H1 (cell line): ENCODE results near the gene ZNF254. TPM values are rescaled to one million over a fixed set of nuclear protein-coding genes. Genes with fewer than 3 reads are reported as not detected.

Source experiments
- CTCF ChIA-PET: fragments of 300-600 bp; sonication (Branson Sonifier 250); formaldehyde crosslinking; loops from one replicate; lab custom pipeline; 2021; ENCODE audit not compliant: partially characterized antibody; lab: Charles Lee
- POLR2A ChIA-PET: fragments of 300-600 bp; sonication (Branson Sonifier 250); formaldehyde crosslinking; loops from one replicate; lab custom pipeline; 2021; ENCODE audit warnings: inconsistent platforms; ENCODE audit not compliant: partially characterized antibody; lab: Charles Lee
- DNase-seq, 2 experiments: peaks; one replicate each; pipeline versions ENCODE4 v3.0.0 to v3.0.0-alpha.2; 2010 to 2022; ENCODE audit warnings: low spot score in 2 of 2, low read depth in 1 of 2, mixed read lengths in 1 of 2
- FAIRE-seq: peaks from 2 replicates; lab custom pipeline; 2011; peaks lifted over from hg19 to GRCh38; lab: Jason Lieb, UNC
- H2AFZ ChIP-seq: 2 replicates; pipeline ENCODE4 v1.8.1; 2012; ENCODE audit warnings: low read length, inconsistent platforms
- H2AK5ac ChIP-seq: 2 replicates; pipeline ENCODE4 v1.6.1; 2013; ENCODE audit warnings: low read depth, low read length
- H2BK120ac ChIP-seq: replicated peaks from 2 replicates; pipeline ENCODE3; 2013; ENCODE audit warnings: low read depth, low read length, inconsistent platforms
- H2BK12ac ChIP-seq: 2 replicates; pipeline ENCODE4 v1.6.1; 2013; ENCODE audit warnings: low read depth, low read length
- H2BK15ac ChIP-seq: 2 replicates; pipeline ENCODE4 v1.6.1; 2013; ENCODE audit warnings: low read length
- H2BK20ac ChIP-seq: 2 replicates; pipeline ENCODE4 v1.6.1; 2013; ENCODE audit warnings: low read length
- H2BK5ac ChIP-seq: 2 replicates; pipeline ENCODE4 v1.6.1; 2013; ENCODE audit warnings: low read depth, low read length
- H3K14ac ChIP-seq: 2 replicates; pipeline ENCODE4 v1.6.1; 2013; ENCODE audit warnings: inconsistent platforms; ENCODE audit not compliant: insufficient read length
- H3K18ac ChIP-seq: 2 replicates; pipeline ENCODE4 v1.6.1; 2013; ENCODE audit warnings: low read length; ENCODE audit errors: extremely low read depth
- H3K23ac ChIP-seq: 2 replicates; pipeline ENCODE4 v1.6.1; 2013; ENCODE audit warnings: inconsistent platforms; ENCODE audit not compliant: insufficient read length
- H3K23me2 ChIP-seq: 2 replicates; pipeline ENCODE4 v1.6.1; 2013; ENCODE audit warnings: low read depth, low read length
- H3K27ac ChIP-seq: 2 replicates; pipeline ENCODE4 v1.6.1; 2011; ENCODE audit warnings: low read depth, low read length, inconsistent platforms
- H3K27me3 ChIP-seq, 4 experiments: replicated peaks in 1 of 4; 1 replicate in 1 of 4; 2 replicates in 3 of 4; pipeline versions ENCODE4 v1.6.1 to v1.8.1; 2011 to 2013; ENCODE audit warnings: low read length in 3 of 4, mild to moderate bottlenecking in 3 of 4, inconsistent platforms in 2 of 4, mixed read lengths in 2 of 4, moderate library complexity in 1 of 4; ENCODE audit not compliant: control insufficient read depth in 3 of 4, insufficient read depth in 3 of 4; ENCODE audit errors: extremely low read depth in 1 of 4
- H3K36me3 ChIP-seq, 4 experiments: 2 replicates each; pipeline versions ENCODE4 v1.6.1 to v1.8.1; 2011 to 2013; ENCODE audit warnings: mild to moderate bottlenecking in 4 of 4, low read length in 3 of 4, moderate library complexity in 2 of 4, control low read depth in 1 of 4, inconsistent platforms in 1 of 4; ENCODE audit not compliant: insufficient read depth in 4 of 4, control insufficient read depth in 2 of 4
- H3K4ac ChIP-seq: replicated peaks from 2 replicates; pipeline ENCODE3; 2013; ENCODE audit warnings: low read length, low read depth, mixed read lengths, inconsistent platforms; ENCODE audit not compliant: insufficient read length
- H3K4me1 ChIP-seq, 4 experiments: replicated peaks in 1 of 4; 1 replicate in 1 of 4; 2 replicates in 3 of 4; pipeline versions ENCODE4 v1.6.1 to v1.8.1; 2011 to 2013; ENCODE audit warnings: low read length in 3 of 4, inconsistent platforms in 2 of 4, mixed read lengths in 1 of 4; ENCODE audit not compliant: insufficient read depth in 4 of 4, control insufficient read depth in 3 of 4
- H3K4me2 ChIP-seq, 2 experiments: 2 replicates each; pipeline versions ENCODE4 v1.6.1 to v1.8.1; 2011 to 2013; ENCODE audit warnings: low read depth in 2 of 2, low read length in 2 of 2, control low read depth in 1 of 2, inconsistent platforms in 1 of 2, mild to moderate bottlenecking in 1 of 2; ENCODE audit not compliant: insufficient read depth in 1 of 2
- H3K4me3 ChIP-seq, 4 experiments: fragments of 200-600, 300-600 bp in 1 of 4; sonication (generic), shearing (Covaris generic), sonication (Bioruptor Twin) in 1 of 4; 2 replicates each; pipeline versions ENCODE4 v1.5.1 to v1.8.1; 2011 to 2016; ENCODE audit warnings: low read length in 4 of 4, low read depth in 3 of 4, control low read depth in 2 of 4, inconsistent platforms in 2 of 4, mild to moderate bottlenecking in 2 of 4, mixed read lengths in 1 of 4, moderate library complexity in 1 of 4; ENCODE audit not compliant: insufficient read depth in 2 of 4; ENCODE audit errors: extremely low read depth in 1 of 4
- H3K56ac ChIP-seq: replicated peaks from 2 replicates; pipeline ENCODE3; 2013; ENCODE audit warnings: low read depth, mild to moderate bottlenecking, mixed read lengths, low read length, inconsistent platforms; ENCODE audit not compliant: insufficient read length
- H3K79me1 ChIP-seq: 2 replicates; pipeline ENCODE4 v1.6.1; 2013; ENCODE audit warnings: low read depth, low read length, control low read depth
- H3K79me2 ChIP-seq, 2 experiments: 2 replicates each; pipeline versions ENCODE4 v1.6.1 to v1.8.1; 2012 to 2013; ENCODE audit warnings: low read length in 2 of 2, mild to moderate bottlenecking in 2 of 2, inconsistent platforms in 1 of 2; ENCODE audit not compliant: insufficient read depth in 2 of 2, control insufficient read depth in 1 of 2
- H3K9ac ChIP-seq, 4 experiments: replicated peaks in 1 of 4; 1 replicate in 1 of 4; 2 replicates in 3 of 4; pipeline versions ENCODE4 v1.6.1 to v1.8.1; 2011 to 2013; ENCODE audit warnings: low read depth in 3 of 4, low read length in 3 of 4, control low read depth in 2 of 4, mild to moderate bottlenecking in 2 of 4, moderate library complexity in 2 of 4, inconsistent platforms in 1 of 4; ENCODE audit errors: extremely low read depth in 1 of 4
- H3K9me3 ChIP-seq, 2 experiments: 2 replicates each; pipeline versions ENCODE4 v1.6.1 to v1.8.1; 2012 to 2013; ENCODE audit warnings: mild to moderate bottlenecking in 2 of 2, moderate library complexity in 2 of 2, control low read depth in 1 of 2, inconsistent platforms in 1 of 2, low read depth in 1 of 2, low read length in 1 of 2, mixed read lengths in 1 of 2; ENCODE audit not compliant: insufficient read depth in 2 of 2
- H4K20me1 ChIP-seq, 2 experiments: replicated peaks in 1 of 2; 2 replicates each; pipeline versions ENCODE3 to v1.8.1; 2011 to 2013; ENCODE audit warnings: inconsistent platforms in 2 of 2, low read length in 2 of 2, mild to moderate bottlenecking in 1 of 2; ENCODE audit not compliant: insufficient read depth in 2 of 2, control insufficient read depth in 1 of 2
- H4K5ac ChIP-seq: 2 replicates; pipeline ENCODE4 v1.6.1; 2013; ENCODE audit warnings: low read length, low read depth, mixed read lengths, inconsistent platforms; ENCODE audit not compliant: insufficient read length
- H4K8ac ChIP-seq: 2 replicates; pipeline ENCODE4 v1.8.0; 2013; ENCODE audit warnings: mild to moderate bottlenecking, moderate library complexity, low read length, inconsistent platforms; ENCODE audit not compliant: insufficient read depth; ENCODE audit errors: extremely low read depth
- H4K91ac ChIP-seq: replicated peaks from 2 replicates; pipeline ENCODE3; 2013; ENCODE audit warnings: low read length, mixed read lengths, inconsistent platforms; ENCODE audit not compliant: insufficient read length
- ASH2L ChIP-seq: fragments of 200-600, 300-600 bp; sonication (generic); IDR thresholded peaks from one replicate; pipeline ENCODE4 v1.7.1; 2017; ENCODE audit warnings: low read length
- BRCA1 ChIP-seq: IDR thresholded peaks from 2 replicates; pipeline ENCODE4 v1.6.1; 2012; ENCODE audit warnings: low read depth, low read length, improper control_type of control experiment
- CHD2 ChIP-seq: IDR thresholded peaks from 2 replicates; pipeline ENCODE4 v1.6.1; 2012; ENCODE audit warnings: low read length, improper control_type of control experiment
- E2F6 ChIP-seq: IDR thresholded peaks from 2 replicates; pipeline ENCODE4 v1.6.1; 2012; ENCODE audit warnings: inconsistent platforms
- KDM1A ChIP-seq: fragments of 200-600, 300-600 bp; sonication (generic); IDR thresholded peaks from 2 replicates; pipeline ENCODE4 v1.7.1; 2016; ENCODE audit warnings: mild to moderate bottlenecking, low read length, borderline replicate concordance
- KDM4A ChIP-seq: IDR thresholded peaks from one replicate; pipeline ENCODE4 v1.7.1; 2012; ENCODE audit warnings: low read depth, mild to moderate bottlenecking, moderate library complexity, low read length, inconsistent platforms; ENCODE audit not compliant: severe bottlenecking
- KDM5A ChIP-seq: fragments of 200-600 bp; IDR thresholded peaks from 2 replicates; pipeline ENCODE4 v1.7.1; 2012; ENCODE audit warnings: mild to moderate bottlenecking, low read length, inconsistent platforms, mixed read lengths
- NRF1 ChIP-seq: IDR thresholded peaks from 2 replicates; pipeline ENCODE4 v1.6.1; 2011; ENCODE audit warnings: mild to moderate bottlenecking, low read depth, low read length, improper control_type of control experiment
- POLR2A ChIP-seq, 2 experiments: IDR thresholded peaks; 1 replicate in 1 of 2; 2 replicates in 1 of 2; pipeline ENCODE4 v1.6.1; 2011; ENCODE audit warnings: low read depth in 2 of 2, low read length in 2 of 2, mild to moderate bottlenecking in 2 of 2; ENCODE audit errors: control extremely low read depth in 1 of 2
- RNF2 ChIP-seq: fragments of 200-900, 300-1000 bp; sonication (generic); IDR thresholded peaks from 2 replicates; pipeline ENCODE4 v1.7.1; 2016; ENCODE audit warnings: borderline replicate concordance, low read depth, mild to moderate bottlenecking, antibody characterized with exemption, low read length; ENCODE audit not compliant: poor library complexity, severe bottlenecking; ENCODE audit errors: missing control alignments
- SRF ChIP-seq: IDR thresholded peaks from 2 replicates; pipeline ENCODE4 v1.6.1; 2011; ENCODE audit warnings: mild to moderate bottlenecking, low read depth, low read length, moderate library complexity
- SUZ12 ChIP-seq: fragments of 200-600 bp; sonication (generic); IDR thresholded peaks from 2 replicates; pipeline ENCODE4 v1.6.1; 2012; ENCODE audit warnings: mild to moderate bottlenecking, inconsistent platforms, low read length, moderate library complexity, mixed read lengths
- TAF7 ChIP-seq: optimal IDR thresholded peaks from 2 replicates; pipeline ENCODE3; 2011; ENCODE audit warnings: low read depth, mild to moderate bottlenecking, inconsistent platforms, low read length, moderate library complexity, borderline replicate concordance
- whole genome bisulfite sequencing, 2 experiments: shearing (Covaris generic) in 1 of 2; methylation state at CpG; one replicate each; pipeline versions ENCODE4 v1.1.6 to v1.1.7; 2013 to 2015; ENCODE audit warnings: low lambda C conversion rate in 2 of 2, mixed read lengths in 2 of 2, inconsistent platforms in 1 of 2, low coverage in 1 of 2, missing lambda C conversion rate in 1 of 2; ENCODE audit not compliant: insufficient replicate concordance in 2 of 2, insufficient coverage in 1 of 2, insufficient read length in 1 of 2; ENCODE audit errors: extremely low coverage in 1 of 2, missing lambda C conversion rate in 1 of 2; 5-methylcytosine and 5-hydroxymethylcytosine counted together
- polyA plus RNA-seq, 7 experiments: library from polyadenylated mRNA; depleted of rRNA in 3 of 7; stranded (reverse) in 5 of 7; unstranded in 2 of 7; fragments of >200 nt in 5 of 7; fragments of 200-250 nt in 2 of 7; gene quantifications; 1 replicate in 5 of 7; 2 replicates in 1 of 7; 4 replicates in 1 of 7; pipeline versions ENCODE4 v1.2.1 to v1.2.3, GENCODE V29; 2011 to 2013; ENCODE audit warnings: missing spikeins in 2 of 7, mixed read lengths in 2 of 7
- total RNA-seq: library from RNA; stranded (reverse); fragmentation: NEBNext Ultra II Directional; extraction: Animal tissue kit (Norgen Biotek cat#: 25700); gene quantifications from 2 replicates; pipeline ENCODE4 v1.2.1, GENCODE V29; 2021

The ZNF254 gene
- total and polyA plus RNA-seq, 2 of the 8 experiments (the other 6 are each of a cell fraction or from before 2014, with no cell fraction given) = 4.4 to 22.0 TPM

- no peaks in the 10 kb centered on the region for H3K9me3 ChIP-seq
- H3K79me2 ChIP-seq = no peaks in the 10 kb centered on the region
- H2BK12ac ChIP-seq = no peak overlapping the region
- H2AFZ ChIP-seq = no peak overlapping the region
- no peak for FAIRE-seq
- H3K27ac ChIP-seq = no peak overlapping the region
- no peak overlapping the region for H3K4me2 ChIP-seq
- no peak overlapping the region for H3K4me3 ChIP-seq
- no peak overlapping the region for H2BK20ac ChIP-seq
- H3K9ac ChIP-seq = no peak overlapping the region
- no peaks in the 10 kb centered on the region for H3K23me2 ChIP-seq
- no peak overlapping the region for H3K4ac ChIP-seq
- H3K56ac ChIP-seq = no peak overlapping the region
- TF ChIP-seq SRF (no peak), ASH2L (no peak), E2F6 (no peak), POLR2A (IDR thresholded peaks at IDR 0.05; ENCODE audit: control extremely low read depth in 1 of 2, low read depth in 2 of 2, low read length in 2 of 2) (no peak), KDM5A (no peak), KDM4A (no peak), BRCA1 (no peak), SUZ12 (no peak), KDM1A (no peak), CHD2 (no peak), RNF2 (no peak), NRF1 (no peak), TAF7 (no peak)
- TF ChIP-seq, all 59 proteins: peak for 0
- no peak overlapping the region for H2BK5ac ChIP-seq
- DNase-seq = no peak
- CTCF ChIA-PET = no interaction called here
- peaks cover 0 to 62% (median 45%) of the 10 kb centered on the region in 4 experiments; a peak in 7 of 8 replicates for H3K36me3 ChIP-seq
- H2AK5ac ChIP-seq = no peak overlapping the region
- no peak overlapping the region for H3K14ac ChIP-seq
- H4K8ac ChIP-seq = no peak overlapping the region
- POLR2A ChIA-PET = interaction anchor here (1.0 to 1.5 kb wide), 2 partner anchors 12 to 26 kb away, joined by 5 to 7 read pairs; no protein-coding TSS in a partner anchor
- H3K79me1 ChIP-seq = 0 out of 2 replicates have a peak, but pooled peaks cover 2% of the 10 kb centered on the region
- no peak overlapping the region for H2BK120ac ChIP-seq
- H4K20me1 ChIP-seq = peaks cover 2 to 16% of the 10 kb centered on the region in 2 experiments
- 73% methylated on average over 2 of the region's 2 CpGs; no CpG with 5 or more reads in 1 of the 2 experiments for WGBS, 2 experiments
- H2BK15ac ChIP-seq = no peak overlapping the region
- H4K91ac ChIP-seq = no peak overlapping the region
- no peaks in the 10 kb centered on the region for H3K27me3 ChIP-seq
- no peak overlapping the region for H4K5ac ChIP-seq
- H3K18ac ChIP-seq = no peak overlapping the region
- no peaks in the 10 kb centered on the region for H3K4me1 ChIP-seq
- no peak overlapping the region for H3K23ac ChIP-seq
These were observed 27.3 kb upstream of the ZNF254 start for GRCh38 chr19:24059563-24060295.
